HG03469 (cell line): Measurements from ENCODE around the gene NFS1.
"Not testable (repeated sequence)": the region's sequence is repeated elsewhere in the genome, so short reads cannot be mapped to it uniquely, and the experiment has no call there.

Experiments used
- ATAC-seq: cut with Tn5 transposase; IDR thresholded peaks from one replicate; pipeline ENCODE4 v1.9.1; 2021; ENCODE audit warnings: mild to moderate bottlenecking, moderate library complexity, moderate number of reproducible peaks; ENCODE audit not compliant: unreplicated experiment

The NFS1 gene

GRCh38 chr20:35699127-35699956, at the start of gene NFS1, which contains the start of gene ROMO1:
Gene NFS1, minus strand, starts transcription at chr20:35699352. Its CDS starts 64 bp downstream, at chr20:35699288.
Gene ROMO1, plus strand, starts transcription at chr20:35699405. Its CDS starts 228 bp downstream, at chr20:35699633.
- peak; percentile 51 for ATAC-seq

DNA sequence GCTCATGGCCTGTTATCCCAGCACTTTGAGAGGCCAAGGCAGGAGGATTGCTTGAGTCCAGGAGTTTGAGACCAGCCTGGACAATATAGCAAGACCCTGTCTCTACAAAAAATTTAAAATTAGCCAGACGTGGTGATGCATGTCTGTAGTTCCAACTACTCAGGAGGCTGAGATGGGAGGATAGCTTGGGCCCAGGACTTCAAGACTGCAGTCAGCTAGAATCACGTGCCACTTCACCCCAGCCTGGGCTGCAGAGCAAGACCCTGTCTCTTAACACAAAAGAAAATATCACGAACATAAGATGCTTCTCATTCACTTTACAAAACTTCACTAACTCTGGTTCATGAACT, 45.3 kb upstream of the NFS1 start:
- ATAC-seq = not testable (repeated sequence)

- no peak for ATAC-seq
Measured at GRCh38 chr20:35743693-35744491, 44.7 kb upstream of the NFS1 start.

DNA sequence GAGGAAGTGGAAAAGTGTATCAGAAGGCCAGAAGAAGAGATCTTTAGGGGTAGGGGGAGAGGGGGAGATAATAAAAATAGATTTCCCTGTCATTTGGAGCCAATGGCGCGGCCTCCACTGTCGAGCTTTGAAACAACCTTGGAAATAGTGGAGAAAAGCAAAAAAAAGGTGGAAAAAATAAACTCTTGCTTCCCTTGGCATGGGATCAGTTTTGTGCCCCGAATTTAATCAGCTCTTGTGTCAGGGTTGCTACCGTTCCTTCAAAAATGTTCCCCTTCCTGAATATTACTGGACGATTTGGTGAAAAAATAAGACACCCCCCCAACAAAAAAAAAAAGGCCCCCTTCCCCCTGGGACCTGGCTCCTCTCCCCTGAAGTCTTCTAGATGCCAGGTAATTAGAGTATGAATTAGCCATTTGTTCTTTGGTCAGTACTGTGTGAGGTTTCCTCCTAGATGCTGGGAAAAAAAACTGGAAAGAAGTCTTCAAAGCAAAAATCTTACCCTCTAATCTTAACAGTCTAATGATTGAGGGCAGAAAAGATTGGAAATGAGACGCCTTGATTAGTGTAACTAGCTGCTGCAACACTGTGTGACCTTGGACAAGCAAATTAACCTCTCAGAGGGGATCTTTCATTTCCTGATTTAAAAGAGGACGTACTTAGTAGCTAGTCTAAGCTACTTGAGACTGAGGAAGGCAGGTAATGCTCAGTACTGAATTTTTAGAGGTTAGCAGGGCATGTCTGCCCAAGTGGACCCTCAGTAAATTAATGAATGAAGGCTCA, 43.8 kb upstream of the NFS1 start:
- no peak for ATAC-seq

DNA sequence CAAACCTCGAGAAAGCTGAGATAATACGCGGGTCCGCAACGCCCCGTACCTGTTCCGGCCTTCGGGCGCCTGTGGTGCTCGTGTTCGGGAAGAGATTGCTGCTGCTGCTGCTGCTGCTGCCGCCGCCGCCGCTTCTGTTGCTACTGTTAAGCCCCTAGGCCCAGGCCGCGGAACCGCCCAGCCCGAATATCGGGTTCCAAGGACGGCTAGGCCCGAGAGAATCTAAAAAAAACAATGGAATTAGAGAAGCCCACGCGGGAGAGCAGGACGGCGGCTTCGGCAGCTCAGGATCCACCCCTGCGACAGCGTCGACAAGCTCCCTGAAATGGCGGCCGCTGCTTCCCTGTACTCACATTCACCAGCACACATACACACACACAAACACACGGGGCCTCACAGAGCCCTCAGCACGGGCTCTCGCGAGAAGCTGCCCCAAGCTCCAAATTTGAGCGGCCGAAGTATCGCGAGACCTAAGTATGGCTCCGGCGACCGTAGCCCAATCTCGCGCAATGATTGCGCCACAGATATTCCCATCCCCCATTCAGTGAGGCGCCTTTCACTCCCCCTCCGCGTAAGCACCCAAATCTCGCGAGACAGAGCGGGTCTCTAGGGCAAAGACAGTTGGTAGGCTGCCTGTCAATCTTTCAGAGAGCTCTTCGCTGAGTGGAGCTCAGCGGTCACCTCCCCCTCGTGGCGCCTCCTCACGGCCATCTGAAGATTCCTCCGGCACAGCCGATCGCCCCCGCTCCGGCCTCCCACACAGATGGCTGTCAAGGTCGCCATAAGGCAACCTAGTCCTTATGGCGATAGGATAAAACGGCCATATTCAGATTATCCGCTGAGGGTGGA, 43.0 kb upstream of the NFS1 start, which contains the start of gene RBM39:
Gene RBM39, minus strand, starts transcription at position 369 of the 849 bp plus-strand sequence. CDS start 1,386 bp downstream, outside the sequence.
- peak; percentile 73 for ATAC-seq

DNA sequence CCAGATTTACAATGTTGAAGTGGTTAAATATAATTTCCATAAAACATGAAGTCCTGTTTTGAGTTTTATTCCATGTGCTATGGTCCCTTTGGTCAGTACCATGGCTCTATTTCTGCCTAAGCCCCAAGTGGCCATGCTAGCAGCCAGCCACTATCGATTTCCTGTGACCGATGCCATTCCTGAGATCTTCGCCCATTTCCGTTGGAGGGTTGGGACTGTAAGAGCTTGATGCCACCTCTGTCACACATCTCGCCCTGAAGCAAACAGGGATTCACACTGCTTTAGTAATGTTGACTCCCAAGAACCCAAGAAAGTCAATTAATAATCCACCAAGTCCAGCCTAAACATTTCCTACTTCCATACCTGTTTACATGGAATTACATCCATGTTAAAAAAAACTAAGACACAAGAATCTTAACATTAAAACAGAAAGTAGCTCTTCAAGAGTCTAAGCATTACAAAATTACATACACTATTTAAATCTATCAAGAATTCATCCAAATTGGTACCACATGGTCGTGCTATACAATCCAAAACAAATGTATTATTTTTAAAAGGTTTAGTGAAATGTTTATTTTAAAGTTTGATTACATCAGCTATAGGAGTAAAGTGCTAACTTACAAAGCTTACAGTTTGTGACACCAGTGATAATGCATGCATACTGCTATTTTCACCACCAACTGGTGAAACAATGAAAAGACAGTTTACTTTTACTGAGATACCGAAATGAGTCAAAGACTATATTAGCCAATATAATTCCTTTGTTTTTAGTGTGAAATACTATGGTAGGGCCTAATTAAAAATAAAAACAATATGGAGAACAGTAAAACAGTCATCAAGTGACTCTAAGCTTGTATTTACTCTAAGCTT, 40.4 kb upstream of the NFS1 start:
- no peak for ATAC-seq

GRCh38 chr20:35738410-35739179, 39.4 kb upstream of the NFS1 start:
- no peak for ATAC-seq

GRCh38 chr20:35737865-35738333, 38.7 kb upstream of the NFS1 start:
- no peak for ATAC-seq

- no peak for ATAC-seq
Measured at GRCh38 chr20:35735826-35736470, 36.8 kb upstream of the NFS1 start.

GRCh38 chr20:35734777-35735649, 35.9 kb upstream of the NFS1 start:
- ATAC-seq = no peak

DNA sequence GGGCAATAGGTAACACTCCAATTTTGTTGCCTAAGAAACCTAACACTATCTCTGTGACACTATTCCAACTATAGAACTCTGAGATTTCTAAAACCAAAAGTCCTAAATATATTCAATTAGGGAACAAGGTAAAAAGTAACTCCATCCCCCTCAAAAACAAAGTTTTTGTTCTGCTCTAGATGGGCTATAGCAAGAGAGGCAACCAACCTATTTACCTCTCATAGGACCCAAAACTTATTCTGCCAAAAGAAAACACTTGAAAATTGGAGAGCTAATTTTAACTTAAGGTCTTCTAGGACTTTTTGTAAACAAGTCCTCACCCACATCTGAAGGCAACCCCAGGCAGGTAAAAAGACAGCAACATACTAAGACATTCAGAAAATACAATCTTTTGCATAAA, 35.2 kb upstream of the NFS1 start:
- no peak for ATAC-seq

DNA sequence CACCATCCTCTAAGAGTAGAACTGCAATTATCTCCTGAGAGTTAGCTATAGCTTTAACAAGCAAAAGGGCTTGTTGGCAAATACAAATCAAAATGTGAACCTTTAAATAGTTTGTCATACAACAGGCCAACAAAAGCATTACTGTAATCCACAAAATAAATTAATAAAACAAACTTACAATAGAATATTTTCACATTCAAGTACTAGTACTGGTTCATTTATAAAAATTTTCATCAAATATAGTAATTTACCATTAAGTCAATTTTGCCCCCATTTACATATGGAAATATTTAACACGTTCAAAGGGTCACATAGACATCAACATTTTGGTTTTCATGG, 33.5 kb upstream of the NFS1 start:
- no peak for ATAC-seq

DNA sequence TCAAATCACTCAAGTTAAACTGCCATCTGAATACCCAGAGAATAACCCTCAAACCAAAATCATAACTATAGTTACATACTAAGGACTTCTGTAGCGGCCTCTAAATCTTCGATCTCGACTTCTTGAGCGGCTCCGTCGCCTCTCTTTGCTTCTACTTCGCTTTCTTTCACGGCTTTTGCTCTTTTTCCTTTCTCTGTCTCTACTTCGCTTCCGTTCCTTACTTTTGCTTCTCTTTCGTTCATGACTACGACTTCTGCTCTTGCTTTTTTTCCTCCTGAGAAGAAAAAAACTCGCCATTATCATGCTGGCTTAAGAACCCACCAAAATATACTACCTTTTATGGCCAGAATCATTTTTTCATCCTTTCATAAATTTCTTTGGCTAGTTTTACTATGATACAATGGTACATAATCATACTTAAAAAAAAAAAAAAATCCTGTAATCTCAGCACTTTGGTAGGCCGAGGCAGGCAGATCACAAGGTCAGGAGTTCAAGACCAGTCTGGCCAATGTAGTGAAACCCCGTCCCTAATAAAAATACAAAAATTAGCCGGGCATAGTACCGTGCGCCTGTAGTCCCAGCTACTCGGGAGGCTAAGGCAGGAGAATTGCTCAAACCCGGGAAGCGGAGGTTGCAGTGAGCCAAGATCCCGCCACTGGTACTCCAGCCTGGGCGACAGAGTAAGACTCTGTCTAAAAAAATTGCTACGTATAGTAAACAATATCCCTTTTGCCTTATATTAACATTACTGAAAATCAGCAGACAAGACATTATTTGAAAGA, 32.9 kb upstream of the NFS1 start:
- no peak for ATAC-seq

- no peak for ATAC-seq
Measured at GRCh38 chr20:35731469-35731788, 32.3 kb upstream of the NFS1 start.

- ATAC-seq = no peak
Measured at GRCh38 chr20:35730583-35731468, 31.7 kb upstream of the NFS1 start.
